H9 (cell line): ENCODE measurements around the gene GOLT1A. TPM values are rescaled to one million over a fixed set of nuclear protein-coding genes. Genes with fewer than 3 reads are reported as not detected.

Experiments
- DNase-seq: peaks from one replicate; pipeline ENCODE4 v3.0.0-alpha.2; 2017
- H2AFZ ChIP-seq: one replicate; pipeline ENCODE4 v1.6.1; 2013; ENCODE audit warnings: mild to moderate bottlenecking, low read length, control low read depth, moderate library complexity
- H2AK5ac ChIP-seq: 2 replicates; pipeline ENCODE4 v1.6.1; 2013; ENCODE audit warnings: low read length, control low read depth, mixed read lengths; ENCODE audit not compliant: insufficient read length
- H2BK120ac ChIP-seq: one replicate; pipeline ENCODE4 v1.6.1; 2013; ENCODE audit warnings: low read depth, mild to moderate bottlenecking, low read length, control low read depth, inconsistent platforms; ENCODE audit not compliant: poor library complexity, severe bottlenecking
- H2BK12ac ChIP-seq: 2 replicates; pipeline ENCODE4 v1.6.1; 2013; ENCODE audit warnings: low read length, control low read depth, mixed read lengths, low read depth; ENCODE audit not compliant: insufficient read length
- H2BK15ac ChIP-seq: 2 replicates; pipeline ENCODE4 v1.6.1; 2013; ENCODE audit warnings: low read depth, low read length, control low read depth
- H2BK20ac ChIP-seq: one replicate; pipeline ENCODE4 v1.6.1; 2013; ENCODE audit warnings: low read depth, mild to moderate bottlenecking, low read length, control low read depth, inconsistent platforms; ENCODE audit not compliant: poor library complexity, severe bottlenecking
- H2BK5ac ChIP-seq: 2 replicates; pipeline ENCODE4 v1.6.1; 2013; ENCODE audit warnings: low read length, control low read depth, mixed read lengths; ENCODE audit not compliant: insufficient read length
- H3K14ac ChIP-seq: 2 replicates; pipeline ENCODE4 v1.6.1; 2013; ENCODE audit warnings: low read length, control low read depth; ENCODE audit not compliant: insufficient read depth
- H3K18ac ChIP-seq: 2 replicates; pipeline ENCODE4 v1.6.1; 2013; ENCODE audit warnings: low read depth, mild to moderate bottlenecking, mixed read lengths, low read length, control low read depth; ENCODE audit not compliant: insufficient read length
- H3K23ac ChIP-seq: 2 replicates; pipeline ENCODE4 v1.6.1; 2013; ENCODE audit warnings: low read length, control low read depth, mixed read lengths, low read depth; ENCODE audit not compliant: insufficient read length
- H3K23me2 ChIP-seq: 2 replicates; pipeline ENCODE4 v1.6.1; 2013; ENCODE audit warnings: low read depth, mild to moderate bottlenecking, mixed read lengths, low read length, control low read depth; ENCODE audit not compliant: insufficient read length, poor library complexity, severe bottlenecking
- H3K27ac ChIP-seq: 2 replicates; pipeline ENCODE4 v1.5.1; 2013; ENCODE audit warnings: low read length, control low read depth, mixed read lengths, low read depth; ENCODE audit not compliant: insufficient read length
- H3K27me3 ChIP-seq: 2 replicates; pipeline ENCODE4 v1.6.1; 2013; ENCODE audit warnings: low read length, control low read depth, inconsistent platforms; ENCODE audit not compliant: insufficient read depth
- H3K4ac ChIP-seq: 2 replicates; pipeline ENCODE4 v1.6.1; 2013; ENCODE audit warnings: low read depth, mild to moderate bottlenecking, control low read depth, inconsistent platforms, low read length, moderate library complexity
- H3K4me1 ChIP-seq: 2 replicates; pipeline ENCODE4 v1.6.1; 2013; ENCODE audit warnings: low read length, control low read depth, inconsistent platforms; ENCODE audit not compliant: insufficient read depth
- H3K4me2 ChIP-seq: 2 replicates; pipeline ENCODE4 v1.6.1; 2013; ENCODE audit warnings: low read length, control low read depth, mixed read lengths; ENCODE audit not compliant: insufficient read length, insufficient read depth
- H3K56ac ChIP-seq: 2 replicates; pipeline ENCODE4 v1.6.1; 2013; ENCODE audit warnings: low read depth, mild to moderate bottlenecking, mixed read lengths, low read length, control low read depth; ENCODE audit not compliant: insufficient read length
- H3K79me1 ChIP-seq: 2 replicates; pipeline ENCODE4 v1.6.1; 2013; ENCODE audit warnings: low read depth, mild to moderate bottlenecking, moderate library complexity, low read length, control low read depth, inconsistent platforms; ENCODE audit not compliant: insufficient read depth, poor library complexity, severe bottlenecking
- H3K79me2 ChIP-seq: 2 replicates; pipeline ENCODE4 v1.6.1; 2013; ENCODE audit warnings: low read length, control low read depth, inconsistent platforms; ENCODE audit not compliant: insufficient read depth
- H3K9ac ChIP-seq: 2 replicates; pipeline ENCODE4 v1.6.1; 2013; ENCODE audit warnings: low read length, control low read depth, mixed read lengths; ENCODE audit not compliant: insufficient read length; ENCODE audit errors: extremely low read depth
- H3K9me3 ChIP-seq: one replicate; pipeline ENCODE4 v1.6.1; 2013; ENCODE audit warnings: low read depth, low read length, inconsistent platforms; ENCODE audit not compliant: control insufficient read depth
- H3T11ph ChIP-seq: one replicate; pipeline ENCODE4 v1.6.1; 2013; ENCODE audit warnings: mild to moderate bottlenecking, low read length, control low read depth, inconsistent platforms
- H4K20me1 ChIP-seq: one replicate; pipeline ENCODE4 v1.6.1; 2013; ENCODE audit not compliant: control insufficient read depth, insufficient read length, insufficient read depth
- H4K5ac ChIP-seq: 2 replicates; pipeline ENCODE4 v1.6.1; 2013; ENCODE audit warnings: low read depth, mild to moderate bottlenecking, mixed read lengths, low read length, control low read depth; ENCODE audit not compliant: insufficient read length
- H4K8ac ChIP-seq: replicated peaks from 2 replicates; pipeline ENCODE4 v1.6.1; 2013; ENCODE audit warnings: low read length, control low read depth, mixed read lengths, low read depth; ENCODE audit not compliant: insufficient read length
- H4K91ac ChIP-seq: 2 replicates; pipeline ENCODE4 v1.6.1; 2013; ENCODE audit warnings: low read depth, mild to moderate bottlenecking, moderate library complexity, mixed read lengths, low read length, control low read depth; ENCODE audit not compliant: insufficient read length
- H3K27ac Mint-ChIP-seq, 3 experiments: 2 replicates in 2 of 3; 3 replicates in 1 of 3; pipeline ENCODE4 v1.8.0; 2020 to 2021; ENCODE audit warnings: mixed read lengths in 3 of 3, mild to moderate bottlenecking in 1 of 3, moderate library complexity in 1 of 3
- H3K27me3 Mint-ChIP-seq: 2 replicates; pipeline ENCODE4 v1.8.0; 2021; ENCODE audit warnings: low read depth, mild to moderate bottlenecking, moderate library complexity, mixed read lengths
- H3K36me3 Mint-ChIP-seq, 3 experiments: 2 replicates in 2 of 3; 3 replicates in 1 of 3; pipeline ENCODE4 v1.8.0; 2020 to 2021; ENCODE audit warnings: low read depth in 3 of 3, mixed read lengths in 3 of 3; ENCODE audit not compliant: insufficient read depth in 1 of 3
- H3K4me1 Mint-ChIP-seq, 2 experiments: 2 replicates each; pipeline ENCODE4 v1.8.0; 2020; ENCODE audit warnings: mixed read lengths in 2 of 2
- H3K4me3 Mint-ChIP-seq, 2 experiments: 2 replicates in 1 of 2; 3 replicates in 1 of 2; pipeline ENCODE4 v1.8.0; 2020 to 2021; ENCODE audit warnings: mild to moderate bottlenecking in 2 of 2, mixed read lengths in 2 of 2, moderate library complexity in 1 of 2
- H3K9me3 Mint-ChIP-seq, 2 experiments: 2 replicates in 1 of 2; 3 replicates in 1 of 2; pipeline ENCODE4 v1.8.0; 2020; ENCODE audit warnings: mild to moderate bottlenecking in 2 of 2, mixed read lengths in 2 of 2, moderate library complexity in 1 of 2
- CTCF ChIP-seq: fragments of 200-600 bp; sonication (generic); conservative IDR thresholded peaks from 3 replicates; pipeline ENCODE4 v1.8.0; 2021; ENCODE audit warnings: antibody characterized with exemption, mild to moderate bottlenecking
- WGBS: extraction: QIAGEN DNeasy Blood & Tissue Kit; methylation state at CpG from one replicate; pipeline ENCODE4 v1.1.7; 2013; ENCODE audit warnings: missing lambda C conversion rate, low lambda C conversion rate, mixed read lengths; ENCODE audit not compliant: insufficient read length; ENCODE audit errors: extremely low coverage; 5-methylcytosine and 5-hydroxymethylcytosine counted together
- total RNA-seq: library from RNA; stranded (reverse); gene quantifications from 2 replicates; pipeline ENCODE4 v1.2.1, GENCODE V29; 2021

The GOLT1A gene
- total RNA-seq, 1 experiment from 2014 or later: 4.2 TPM

- Mint-ChIP-seq H3K27ac (no peak overlapping the region), H3K36me3 (no peaks in the 10 kb centered on the region), H3K4me1 (peaks cover 24 to 28% of the 10 kb centered on the region in 2 experiments), H3K9me3 (no peaks in the 10 kb centered on the region), H3K4me3 (no peak overlapping the region), H3K27me3 (no peaks in the 10 kb centered on the region; the same call in 1 of the 2 replicates)
- H2BK120ac ChIP-seq: no peak overlapping the region
- H2BK5ac ChIP-seq: no peak overlapping the region
- H2BK15ac ChIP-seq: no peak overlapping the region
- TF ChIP-seq CTCF: peak; percentile 32; the same call in 1 of the 3 replicates
- no peaks in the 10 kb centered on the region for H3K27me3 ChIP-seq
- H3K9ac ChIP-seq: no peak overlapping the region
- no peak for DNase-seq
- no peaks in the 10 kb centered on the region for H3K9me3 ChIP-seq
- H4K5ac ChIP-seq: no peak overlapping the region
- no peaks in the 10 kb centered on the region; the same call in 1 of the 2 replicates for H3K4me1 ChIP-seq
- H2AK5ac ChIP-seq: no peak overlapping the region
- no peak overlapping the region for H2BK20ac ChIP-seq
- no peak overlapping the region for H4K8ac ChIP-seq
- no peak overlapping the region for H3K27ac ChIP-seq
- H3K18ac ChIP-seq: no peak overlapping the region
- no peak overlapping the region for H2AFZ ChIP-seq
- H3K4ac ChIP-seq: no peak overlapping the region
- H4K91ac ChIP-seq: no peak overlapping the region
- H3K56ac ChIP-seq: no peak overlapping the region
- H3K79me2 ChIP-seq: no peaks in the 10 kb centered on the region
- H2BK12ac ChIP-seq: no peak overlapping the region
- no peaks in the 10 kb centered on the region for H3K79me1 ChIP-seq
- WGBS: no CpG with 5 or more reads among the region's 2 CpGs
- H3K14ac ChIP-seq: no peak overlapping the region
- H3K23ac ChIP-seq: no peak overlapping the region
- H3K23me2 ChIP-seq: no peaks in the 10 kb centered on the region
- no peaks in the 10 kb centered on the region for H4K20me1 ChIP-seq
- no peak overlapping the region for H3T11ph ChIP-seq
- H3K4me2 ChIP-seq: no peak overlapping the region
These were observed 7.7 kb downstream of the GOLT1A start for GRCh38 chr1:204206121-204206520.
